GM19324 (cell line): ENCODE results near the gene PRCC.

Experiments
- ATAC-seq: cut with Tn5 transposase; IDR thresholded peaks from one replicate; pipeline ENCODE4 v1.9.1; 2021; ENCODE audit warnings: mild to moderate bottlenecking, moderate library complexity; ENCODE audit not compliant: unreplicated experiment, low FRiP score

Gene PRCC

DNA sequence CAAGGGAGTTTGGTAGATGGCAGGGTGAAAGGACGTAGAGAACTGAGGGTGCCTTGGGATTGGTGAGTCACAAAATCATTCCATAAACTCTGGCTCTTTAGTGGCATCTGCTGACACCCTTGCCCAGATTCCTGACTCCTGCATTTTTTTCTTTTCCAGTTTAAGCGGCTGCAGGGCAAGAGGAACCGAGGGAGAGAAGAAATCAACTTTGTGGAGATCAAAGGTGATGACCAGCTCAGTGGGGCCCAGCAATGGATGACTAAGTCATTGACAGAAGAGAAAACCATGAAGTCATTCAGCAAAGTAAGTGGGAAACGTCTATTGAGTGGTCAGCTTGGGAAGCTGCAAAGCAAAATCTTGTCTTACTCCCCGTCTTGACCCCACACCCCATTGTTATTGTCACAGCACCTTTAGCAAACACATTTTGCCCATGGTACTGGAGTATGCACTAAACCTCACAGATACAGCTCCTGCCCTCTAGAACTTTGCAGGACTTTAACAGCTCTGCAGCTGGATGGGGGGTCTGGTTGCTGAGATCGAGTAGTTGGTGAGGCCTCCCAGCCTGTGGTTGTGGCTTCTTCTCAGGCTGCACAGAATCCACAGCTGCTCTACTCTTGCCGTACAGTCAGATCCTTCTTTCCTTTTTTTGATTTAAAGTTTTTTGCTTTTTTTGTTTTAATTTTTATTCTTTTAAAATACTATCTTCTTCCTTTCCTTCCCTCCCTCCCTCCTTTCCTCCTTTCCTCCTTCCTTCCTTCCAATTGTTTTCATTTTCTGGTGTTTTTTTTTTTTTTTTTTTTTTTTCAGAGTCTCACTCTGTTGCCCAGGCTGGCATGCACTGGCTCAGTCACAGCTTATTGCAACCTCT, 27.4 kb downstream of the PRCC start:
- ATAC-seq: no peak

DNA sequence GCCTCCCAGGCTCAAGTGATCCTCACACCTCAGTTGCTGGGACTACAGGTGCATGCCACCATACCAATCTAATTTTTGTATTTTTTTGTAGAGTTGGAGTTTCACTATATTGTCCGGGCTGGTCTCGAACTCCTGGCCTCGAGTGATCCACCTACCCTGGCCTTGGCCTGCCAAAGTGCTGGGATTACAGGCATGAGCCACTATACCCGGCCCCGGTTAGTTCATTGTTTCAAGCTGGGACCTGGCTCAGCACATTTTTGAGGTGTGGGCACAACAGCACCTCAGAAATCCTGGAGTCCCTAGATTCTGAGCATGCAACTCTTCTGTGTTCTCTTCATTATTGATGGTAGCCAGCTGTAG, 28.0 kb downstream of the PRCC start:
- ATAC-seq: no peak

DNA sequence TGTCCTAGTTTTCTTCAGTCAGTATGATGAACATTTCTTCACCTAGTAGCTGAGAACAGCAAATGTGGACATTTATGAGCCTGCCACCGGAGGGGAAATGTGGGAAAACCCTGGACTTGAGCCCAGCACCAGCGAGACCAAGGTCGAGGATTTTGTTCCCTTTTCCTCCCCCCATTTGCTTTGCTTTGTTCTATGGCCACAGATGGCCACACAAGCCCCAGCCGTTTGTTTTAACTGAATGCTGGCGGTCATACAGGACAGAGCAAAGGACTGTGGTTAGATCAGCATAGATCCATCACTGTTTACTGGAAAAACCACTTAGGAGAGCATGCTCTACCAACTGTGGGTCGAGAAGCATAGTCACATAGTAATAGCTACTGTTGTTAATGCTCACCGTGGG, 28.5 kb downstream of the PRCC start:
- ATAC-seq: no peak

GRCh38 chr1:156796340-156797097, 29.2 kb downstream of the PRCC start:
- ATAC-seq: no peak

GRCh38 chr1:156797212-156797871, 30.0 kb downstream of the PRCC start:
- ATAC-seq: no peak

DNA sequence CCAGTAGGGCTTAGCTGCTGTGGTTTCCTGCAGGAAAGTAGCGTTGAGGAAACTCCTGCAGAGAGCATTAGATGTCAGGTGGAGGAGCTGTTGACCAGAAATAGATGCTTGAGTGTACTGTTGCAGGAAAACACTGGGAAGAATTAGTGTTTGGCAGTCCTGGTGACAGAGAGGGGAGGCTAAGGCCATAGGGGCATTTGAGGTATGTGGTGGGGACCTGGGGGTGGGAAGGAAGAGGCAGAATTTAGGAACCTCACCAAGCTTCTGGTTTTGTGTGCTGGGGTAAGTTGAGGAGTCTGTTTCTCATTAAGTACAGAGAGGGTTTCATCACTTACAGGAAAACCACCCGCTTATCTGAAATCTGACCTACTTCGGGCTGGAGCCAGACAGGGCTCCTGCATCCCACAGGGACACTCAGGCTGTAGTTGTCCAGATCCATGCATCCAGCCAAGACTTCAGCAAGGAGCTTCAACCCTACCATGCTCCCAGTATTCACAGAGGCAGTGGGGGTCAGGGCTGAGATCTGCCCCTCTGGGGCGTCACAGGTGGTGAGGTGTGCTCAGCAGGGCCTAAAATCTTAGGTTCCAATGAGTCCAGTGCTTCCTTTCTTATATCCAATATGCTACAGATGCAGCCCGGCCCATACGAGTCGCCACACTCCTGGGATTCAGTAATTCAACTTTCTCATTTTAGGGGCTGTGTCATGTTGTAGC, 34.2 kb downstream of the PRCC start:
- ATAC-seq: no peak

GRCh38 chr1:156802421-156802935, 35.1 kb downstream of the PRCC start:
- ATAC-seq: no peak

DNA sequence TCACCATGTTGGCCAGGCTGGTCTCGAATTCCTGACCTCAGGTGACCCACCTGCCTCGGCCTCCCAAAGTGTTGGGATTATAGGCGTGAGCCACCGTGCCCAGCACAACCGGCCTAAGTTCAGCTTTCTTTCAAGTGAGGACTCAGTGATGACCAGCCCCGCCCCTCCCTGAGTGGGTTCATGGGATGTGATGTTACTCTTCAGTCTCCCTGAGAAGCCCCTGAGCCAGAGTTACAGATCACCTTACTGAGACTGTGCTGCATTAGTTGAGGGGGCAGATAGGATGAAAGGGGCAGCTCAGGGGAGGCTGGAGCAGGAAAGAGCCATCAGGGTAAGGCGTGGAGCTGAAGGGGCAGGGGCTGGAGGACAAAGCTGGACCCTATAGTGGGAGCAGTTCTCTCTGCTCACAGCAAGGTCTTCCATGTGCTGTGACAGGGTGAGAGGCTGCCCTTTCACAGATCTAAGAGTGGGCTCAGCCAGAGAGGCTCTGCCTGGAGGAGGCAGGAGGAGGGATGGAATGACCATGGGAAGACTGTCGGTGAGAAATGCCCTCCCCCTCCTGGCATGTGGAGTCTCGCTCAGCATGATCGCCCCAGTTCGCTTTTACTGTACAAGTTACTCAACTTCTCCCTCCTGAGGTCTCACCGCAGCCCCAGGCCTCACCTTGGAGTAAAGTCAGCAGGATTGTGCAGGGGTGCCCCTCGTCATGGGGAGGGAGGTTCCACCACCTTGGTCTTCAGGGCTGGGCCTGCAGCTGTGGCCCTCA, 35.9 kb downstream of the PRCC start:
- no peak for ATAC-seq

DNA sequence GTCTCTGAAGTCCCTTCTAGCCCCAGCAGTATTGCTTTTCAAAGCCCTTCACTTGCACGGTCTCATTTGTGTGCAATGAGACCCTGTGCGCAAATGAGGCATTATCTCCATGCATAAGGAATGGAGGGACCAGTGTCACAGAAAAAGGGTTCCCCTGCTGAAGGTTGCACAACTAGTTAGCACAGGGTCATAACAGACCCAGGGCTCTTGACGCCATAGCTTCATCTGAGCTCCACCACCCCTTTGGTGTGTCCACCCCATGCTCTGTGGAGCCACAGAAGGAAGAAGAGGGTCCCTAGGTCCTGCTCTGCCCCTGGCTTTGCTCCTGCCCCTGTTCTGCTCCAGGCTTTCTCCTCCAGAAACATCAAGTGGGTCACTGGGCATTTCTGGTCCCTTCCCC, 36.7 kb downstream of the PRCC start:
- no peak for ATAC-seq

DNA sequence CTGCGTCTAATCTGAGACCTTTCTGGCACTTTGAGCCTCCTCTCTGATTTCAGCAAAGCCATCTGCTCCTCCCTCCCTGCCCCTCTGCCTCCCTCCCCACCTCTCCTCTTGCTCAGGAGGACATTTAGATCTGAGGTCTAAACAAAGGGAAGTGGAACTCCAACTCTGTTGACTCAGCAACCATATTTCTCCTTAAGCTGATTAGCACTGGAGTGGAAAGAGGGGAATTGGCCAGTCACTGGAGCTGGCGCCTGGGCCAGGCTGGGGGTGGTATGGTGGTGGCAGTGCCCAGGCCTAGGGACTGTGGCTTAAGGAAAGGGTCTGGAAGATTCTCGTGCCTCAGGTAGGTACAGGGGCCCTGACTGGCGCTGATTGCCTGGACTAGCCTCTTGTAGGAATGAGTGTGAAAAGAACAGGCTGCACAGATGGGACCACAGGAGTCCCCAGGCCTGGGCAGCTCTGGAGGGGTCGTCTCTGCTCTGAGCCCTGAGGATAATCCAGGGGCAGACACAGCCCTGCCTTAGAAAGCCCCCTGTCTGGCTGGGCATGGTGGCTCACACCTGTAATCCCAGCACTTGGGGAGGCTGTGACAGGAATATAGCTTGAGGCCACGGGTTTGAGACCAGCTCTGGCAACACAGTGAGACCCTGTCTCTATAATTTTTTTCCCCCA, 37.4 kb downstream of the PRCC start:
- no peak for ATAC-seq

- ATAC-seq: no peak
These were observed 38.6 kb downstream of the PRCC start for GRCh38 chr1:156805766-156806511.

DNA sequence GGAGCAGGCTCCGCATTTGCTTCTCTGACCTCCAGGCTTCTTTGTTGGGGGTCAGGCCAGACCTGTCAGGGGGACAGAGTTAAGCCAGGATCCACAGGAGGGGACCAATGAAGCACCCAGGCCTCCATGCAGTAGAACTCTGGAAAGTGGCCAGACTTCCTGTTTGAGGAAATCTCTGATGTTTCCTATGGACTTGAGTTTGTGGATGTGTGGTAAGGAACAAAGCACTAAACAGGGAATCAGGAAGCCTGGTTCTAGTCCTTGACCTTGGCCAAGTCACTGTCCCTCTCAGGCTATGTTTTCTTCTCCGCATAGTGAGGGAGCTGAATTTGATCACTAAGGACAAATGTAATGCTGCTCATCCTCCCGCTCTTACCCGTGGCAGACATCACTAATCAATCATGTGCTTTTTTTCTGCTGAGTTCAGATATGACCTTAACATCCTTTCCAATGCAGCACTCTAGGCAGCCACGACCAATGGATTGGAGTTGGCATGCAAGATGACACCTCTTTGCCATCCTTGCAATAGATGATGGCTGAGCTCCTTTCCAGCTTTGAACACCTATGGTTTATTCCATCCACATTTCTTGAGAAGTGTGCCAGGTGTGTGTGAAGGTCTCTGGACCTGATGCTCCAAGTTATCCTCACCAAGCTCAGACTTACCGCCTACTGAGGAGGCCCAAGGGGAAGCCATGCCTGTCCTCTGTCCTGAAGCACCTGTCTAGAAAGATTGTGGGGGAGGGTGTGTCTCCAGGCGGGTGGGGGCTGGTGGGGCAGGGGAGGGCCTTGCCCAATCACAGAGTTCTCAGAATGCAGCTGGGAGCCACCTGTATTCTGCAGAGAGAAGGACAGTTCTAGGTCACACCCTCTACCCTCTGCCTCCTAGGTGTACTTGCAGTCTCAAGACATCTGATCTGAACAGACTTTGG, 39.4 kb downstream of the PRCC start:
- ATAC-seq: no peak

DNA sequence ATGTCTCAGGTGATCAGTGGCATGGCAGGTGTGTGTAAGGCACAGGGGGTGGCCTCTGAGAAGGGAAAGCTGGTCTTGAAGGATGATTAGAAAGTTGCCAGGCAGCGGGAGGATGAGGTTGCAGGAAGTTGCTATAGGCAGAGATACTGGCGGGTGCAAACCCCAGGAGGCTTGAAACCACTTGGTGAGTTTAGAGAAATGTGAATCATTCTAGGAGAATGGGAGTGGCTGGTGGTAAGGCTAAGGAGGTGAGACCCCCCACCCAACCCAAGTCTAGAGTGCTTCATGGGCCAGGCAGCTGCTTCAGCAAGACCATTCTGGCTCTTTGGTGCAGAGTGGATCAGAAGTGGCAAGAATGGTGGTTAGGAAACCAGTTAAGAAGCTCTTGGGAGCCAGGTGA, 40.3 kb downstream of the PRCC start:
- ATAC-seq: no peak

DNA sequence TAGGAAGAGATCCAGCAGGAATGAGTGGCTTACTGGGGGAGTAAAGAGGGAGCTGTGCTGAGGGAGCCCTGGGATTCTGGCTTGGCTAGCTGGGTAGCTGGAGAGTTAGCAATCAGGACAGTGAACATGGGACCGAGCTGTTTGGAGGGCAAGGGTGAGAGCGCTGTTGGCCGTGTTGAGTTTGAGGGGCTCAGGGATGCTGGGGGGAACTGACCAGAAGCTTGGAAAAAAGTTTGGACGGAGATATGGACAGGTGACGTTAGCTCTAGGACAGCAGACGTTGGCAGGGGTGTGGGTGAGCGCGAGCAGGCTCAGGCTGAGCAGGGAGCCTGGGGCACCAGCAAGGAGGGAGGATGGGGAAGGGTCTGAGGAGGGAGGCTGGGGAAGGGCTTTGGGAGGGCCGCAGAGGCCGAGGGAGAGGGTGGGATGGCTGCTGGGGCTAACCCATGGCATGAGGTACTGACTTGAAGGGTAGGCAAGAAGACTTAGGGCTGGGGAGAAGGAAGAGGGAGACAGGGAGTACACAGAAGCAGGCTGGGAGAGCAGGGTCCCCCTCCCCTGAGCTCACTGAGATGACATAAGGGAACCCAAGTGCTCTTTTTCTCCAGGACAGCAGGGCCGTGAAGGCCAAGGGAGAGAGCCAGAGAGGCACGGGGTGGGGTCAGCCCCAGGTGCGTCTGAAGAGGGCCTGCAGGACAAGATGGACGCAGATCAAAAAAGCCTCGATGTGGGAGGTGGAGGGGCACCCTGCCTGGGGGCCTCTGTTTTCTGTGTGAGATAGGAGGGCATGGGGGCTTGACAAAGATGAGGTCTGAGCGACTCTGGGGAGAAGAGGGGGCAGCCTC, 41.1 kb downstream of the PRCC start:
- ATAC-seq: no peak

- ATAC-seq: no peak
These were observed 41.9 kb downstream of the PRCC start for GRCh38 chr1:156809281-156809680.

DNA sequence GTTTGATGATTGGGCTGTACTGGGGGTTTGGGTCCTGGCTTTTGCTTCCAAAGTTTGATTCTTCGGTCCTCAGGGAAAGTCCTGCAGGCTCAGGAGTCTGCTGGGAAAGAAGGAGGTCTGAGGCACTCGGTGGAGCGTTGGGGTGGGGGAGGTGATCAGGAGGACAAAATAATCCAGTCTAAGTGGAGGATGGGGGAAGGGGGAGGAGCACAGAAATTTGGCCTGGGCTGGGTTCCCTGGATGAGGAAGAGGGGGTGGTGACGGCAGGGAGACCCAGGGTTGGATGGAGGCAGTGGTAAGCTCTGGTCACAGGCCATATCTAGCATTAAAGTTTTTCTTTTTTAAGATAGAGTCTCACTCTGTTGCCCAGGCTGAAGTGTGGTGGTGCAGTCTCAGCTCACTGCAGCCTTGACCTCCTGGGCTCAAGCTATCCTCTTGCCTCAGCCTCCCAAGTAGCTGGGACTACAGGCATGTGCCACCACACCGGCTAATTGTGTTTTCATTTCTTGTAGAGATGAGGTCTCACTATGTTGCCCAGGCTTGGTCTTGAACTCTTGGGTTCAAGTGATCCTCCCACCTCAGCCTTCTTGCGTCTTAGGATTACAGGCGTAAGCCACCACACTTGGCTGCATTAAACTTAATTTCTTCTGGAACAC, 42.5 kb downstream of the PRCC start:
- ATAC-seq: no peak
